GM06990 (cell line): Measurements from ENCODE around the gene CNGB1.

Experiments used
- DNase-seq: peaks from one replicate; pipeline ENCODE4 v3.0.0-alpha.2; 2011; ENCODE audit not compliant: insufficient read length; ENCODE audit errors: extremely low read depth
- H3K27me3 ChIP-seq: replicated peaks from 2 replicates; pipeline ENCODE4 v1.6.0; 2011; ENCODE audit warnings: low read length; ENCODE audit not compliant: control insufficient read depth, insufficient read depth
- H3K36me3 ChIP-seq: 2 replicates; pipeline ENCODE4 v1.5.1; 2011; ENCODE audit warnings: low read length; ENCODE audit not compliant: control insufficient read depth, insufficient read depth
- H3K4me3 ChIP-seq: replicated peaks from 2 replicates; pipeline ENCODE4 v1.5.1; 2011; ENCODE audit warnings: low read depth, mild to moderate bottlenecking, control low read depth, low read length
- TF ChIP-seq, protein P1 (sequence below): IDR thresholded peaks from 2 replicates; pipeline ENCODE4 v1.5.1; 2011; ENCODE audit warnings: low read length, control low read depth, mild to moderate bottlenecking, inconsistent platforms; ENCODE audit not compliant: insufficient read depth, poor library complexity, severe bottlenecking

Gene CNGB1

DNA sequence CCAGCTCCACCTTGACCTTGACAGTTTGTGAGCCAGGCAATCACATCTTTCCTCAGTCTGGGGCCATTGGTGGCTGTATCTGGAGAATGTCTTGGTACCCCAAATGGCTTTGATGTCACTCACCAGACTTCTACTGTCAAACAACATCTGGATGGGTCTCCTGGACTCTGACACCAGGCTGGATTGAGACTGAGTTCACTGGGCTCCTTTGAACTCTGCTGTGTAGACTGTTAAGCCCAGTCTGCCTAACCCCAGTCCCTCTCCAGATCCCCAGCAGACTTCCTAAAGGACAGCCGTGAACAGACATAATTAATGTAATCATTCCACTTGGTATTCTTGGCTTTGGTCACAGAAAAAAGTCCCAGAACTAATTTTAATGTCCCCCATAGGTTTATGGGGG lies 84.5 kb downstream of the CNGB1 start:
- H3K27me3 ChIP-seq = no peaks in the 10 kb centered on the region; the same call in none of the 2 replicates
- DNase-seq = no peak
- no peaks in the 10 kb centered on the region for H3K36me3 ChIP-seq
- TF ChIP-seq, protein P1, sequence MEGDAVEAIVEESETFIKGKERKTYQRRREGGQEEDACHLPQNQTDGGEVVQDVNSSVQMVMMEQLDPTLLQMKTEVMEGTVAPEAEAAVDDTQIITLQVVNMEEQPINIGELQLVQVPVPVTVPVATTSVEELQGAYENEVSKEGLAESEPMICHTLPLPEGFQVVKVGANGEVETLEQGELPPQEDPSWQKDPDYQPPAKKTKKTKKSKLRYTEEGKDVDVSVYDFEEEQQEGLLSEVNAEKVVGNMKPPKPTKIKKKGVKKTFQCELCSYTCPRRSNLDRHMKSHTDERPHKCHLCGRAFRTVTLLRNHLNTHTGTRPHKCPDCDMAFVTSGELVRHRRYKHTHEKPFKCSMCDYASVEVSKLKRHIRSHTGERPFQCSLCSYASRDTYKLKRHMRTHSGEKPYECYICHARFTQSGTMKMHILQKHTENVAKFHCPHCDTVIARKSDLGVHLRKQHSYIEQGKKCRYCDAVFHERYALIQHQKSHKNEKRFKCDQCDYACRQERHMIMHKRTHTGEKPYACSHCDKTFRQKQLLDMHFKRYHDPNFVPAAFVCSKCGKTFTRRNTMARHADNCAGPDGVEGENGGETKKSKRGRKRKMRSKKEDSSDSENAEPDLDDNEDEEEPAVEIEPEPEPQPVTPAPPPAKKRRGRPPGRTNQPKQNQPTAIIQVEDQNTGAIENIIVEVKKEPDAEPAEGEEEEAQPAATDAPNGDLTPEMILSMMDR = no peak
- H3K4me3 ChIP-seq = no peak overlapping the region

DNA sequence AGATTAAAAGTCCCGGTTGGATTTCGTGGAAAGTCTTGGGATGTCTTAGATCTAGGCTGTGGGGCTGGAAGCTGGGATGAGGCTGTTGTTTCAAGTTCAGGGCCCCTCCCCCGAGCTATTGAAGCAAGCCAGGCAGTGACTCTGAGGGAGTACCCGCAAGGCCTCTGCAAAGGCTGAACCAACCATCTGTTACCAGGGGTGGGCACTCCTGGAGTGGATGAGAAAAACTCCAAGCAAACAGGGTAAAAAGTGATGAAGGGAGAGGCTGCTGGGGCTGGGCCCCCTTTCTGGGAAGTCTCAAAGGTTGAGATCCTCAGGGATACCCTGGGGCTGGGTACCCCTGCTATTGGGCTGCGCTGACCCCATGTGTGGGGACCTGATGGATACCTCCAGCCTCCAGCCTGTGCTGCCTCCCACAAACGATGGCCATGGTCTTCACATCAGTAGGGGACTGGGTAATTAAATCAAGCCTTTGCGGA lies 86.2 kb downstream of the CNGB1 start:
- TF ChIP-seq, protein P1 = no peak
- Histone ChIP-seq H3K36me3 (no peaks in the 10 kb centered on the region), H3K4me3 (no peak overlapping the region), H3K27me3 (no peaks in the 10 kb centered on the region; the same call in none of the 2 replicates)
- DNase-seq = no peak

DNA sequence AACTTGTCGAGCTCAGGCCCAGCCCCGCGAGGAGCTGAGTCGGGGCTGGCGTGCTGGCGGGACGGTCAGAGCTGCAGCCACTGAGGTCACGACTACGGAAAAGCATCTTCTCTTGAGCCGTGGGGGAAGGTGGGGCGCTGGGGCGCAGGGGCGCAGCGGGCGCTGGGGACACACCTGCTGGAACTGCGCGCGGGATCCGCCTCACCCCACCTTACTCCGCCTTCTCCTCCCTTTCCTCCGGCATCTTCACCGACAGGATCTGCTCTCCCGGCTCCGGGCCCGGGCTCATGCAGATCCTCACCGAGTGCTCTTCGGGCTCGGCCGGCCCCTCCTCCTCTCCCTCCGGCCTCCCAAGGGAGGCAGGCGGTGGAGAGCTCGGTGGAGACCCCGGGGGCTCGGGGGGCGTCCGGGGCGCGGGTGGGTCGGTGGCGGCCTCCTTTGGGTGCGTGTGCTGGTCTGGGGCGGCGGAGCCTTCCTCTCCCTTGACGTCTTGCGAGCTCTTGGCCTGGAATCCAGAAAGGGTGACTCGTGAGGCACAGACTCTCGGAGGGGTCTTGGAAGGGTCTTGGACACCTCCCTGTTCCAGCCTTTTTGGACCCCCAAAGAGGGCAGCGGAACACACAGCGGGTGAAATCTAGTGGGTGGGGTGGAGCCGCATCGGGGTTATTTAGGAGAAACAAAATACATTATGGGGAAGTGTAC lies 86.8 kb downstream of the CNGB1 start:
- TF ChIP-seq, protein P1 = no peak
- H3K36me3 ChIP-seq = no peaks in the 10 kb centered on the region
- H3K27me3 ChIP-seq = no peaks in the 10 kb centered on the region; the same call in none of the 2 replicates
- no peak overlapping the region for H3K4me3 ChIP-seq
- no peak for DNase-seq

DNA sequence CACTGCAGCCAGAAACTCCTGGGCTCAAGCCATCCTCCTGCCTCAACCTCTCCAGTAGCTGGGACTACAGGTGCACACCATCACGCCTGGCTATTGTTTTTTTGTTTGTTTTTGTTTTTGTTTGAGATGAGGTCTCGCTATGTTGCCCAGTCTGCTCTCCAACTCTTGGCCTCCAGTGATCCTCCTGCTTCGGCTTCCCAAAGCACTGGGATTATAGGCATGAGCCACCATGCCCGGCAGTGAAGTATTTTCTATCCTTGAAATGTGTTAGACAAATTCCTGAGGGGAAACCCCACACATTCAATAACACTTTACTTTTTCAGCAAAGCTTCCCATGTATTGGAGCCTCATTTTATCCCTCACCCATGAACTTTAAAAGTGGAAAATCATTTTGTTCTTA lies 87.4 kb downstream of the CNGB1 start:
- DNase-seq = no peak
- H3K36me3 ChIP-seq = no peaks in the 10 kb centered on the region
- TF ChIP-seq, protein P1 = no peak
- no peaks in the 10 kb centered on the region; the same call in none of the 2 replicates for H3K27me3 ChIP-seq
- H3K4me3 ChIP-seq = no peak overlapping the region

DNA sequence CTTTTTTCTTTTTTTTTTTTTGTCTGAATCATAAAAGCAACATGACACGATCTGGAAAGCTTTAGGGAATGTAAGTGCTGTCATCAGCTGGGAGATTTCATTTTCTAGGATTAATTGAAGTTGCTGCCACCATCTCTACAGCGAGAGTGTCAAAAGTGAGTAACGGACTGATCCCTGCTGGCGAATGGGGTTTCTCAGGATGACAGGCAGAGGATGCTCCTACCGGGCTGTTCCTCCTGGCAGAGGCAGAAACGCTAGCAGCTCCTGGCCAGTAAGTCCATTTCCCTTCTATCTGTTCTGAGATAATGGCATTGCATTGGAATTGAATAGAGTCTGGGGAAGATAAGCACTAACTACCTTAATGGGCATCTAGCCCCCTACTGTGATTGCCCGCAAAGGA lies 88.1 kb downstream of the CNGB1 start:
- no peak for DNase-seq
- no peaks in the 10 kb centered on the region for H3K36me3 ChIP-seq
- no peak overlapping the region for H3K4me3 ChIP-seq
- TF ChIP-seq, protein P1 = no peak
- H3K27me3 ChIP-seq = no peaks in the 10 kb centered on the region; the same call in none of the 2 replicates

DNA sequence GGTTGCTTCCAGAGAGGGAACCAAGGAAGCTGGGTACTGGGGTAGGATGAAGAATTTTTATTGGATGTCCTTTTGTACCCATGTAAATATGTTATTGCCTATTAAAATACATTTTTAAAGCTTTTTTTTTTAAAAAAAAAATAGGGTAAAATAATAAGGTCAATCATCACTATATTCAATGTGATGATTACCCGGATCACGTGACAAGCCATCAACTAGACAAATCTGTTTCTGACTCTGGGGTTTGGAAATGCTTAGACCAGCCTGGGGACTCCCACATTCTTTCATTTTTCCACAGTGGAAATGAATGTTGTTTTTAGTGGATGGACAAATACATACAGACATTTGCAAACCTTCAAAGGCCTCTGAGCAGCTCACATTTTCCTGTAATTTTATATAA lies 88.7 kb downstream of the CNGB1 start:
- no peaks in the 10 kb centered on the region for H3K36me3 ChIP-seq
- H3K27me3 ChIP-seq = no peaks in the 10 kb centered on the region; the same call in none of the 2 replicates
- TF ChIP-seq, protein P1 = no peak
- no peak overlapping the region for H3K4me3 ChIP-seq
- DNase-seq = no peak
